ENCODE data around the gene FIBCD1.

Gene FIBCD1

DNA sequence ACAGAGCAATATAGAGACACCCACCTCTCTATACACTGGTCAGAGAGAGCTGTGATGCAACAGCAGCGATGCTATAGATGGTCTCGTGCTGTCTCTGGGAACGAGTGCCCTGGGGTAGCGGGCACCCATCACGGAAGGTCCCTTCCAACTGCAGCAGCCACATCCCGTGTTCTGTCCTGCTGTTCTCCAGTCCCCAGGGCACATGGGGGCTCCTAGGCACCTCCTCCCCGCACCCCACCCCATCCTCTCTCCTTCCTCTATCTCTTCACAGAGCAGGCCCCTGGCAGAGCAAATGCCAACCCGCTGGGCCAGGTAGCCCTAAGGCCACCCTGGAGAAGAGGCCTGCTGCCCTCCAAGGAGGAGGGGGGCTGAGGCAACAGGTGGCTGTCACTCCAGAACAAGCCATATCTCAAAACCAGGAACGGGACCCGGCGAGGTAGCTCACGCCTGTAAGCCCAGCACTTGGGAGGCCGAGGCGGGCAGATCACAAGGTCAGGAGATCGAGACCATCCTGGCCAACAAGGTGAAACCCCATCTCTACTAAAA is 8.2 kb downstream of the FIBCD1 start:
- peaks cover 19 to 55% (median 33%) of the 10 kb centered on the region in 11 experiments for H3K27me3 ChIP-seq
- H3K9ac ChIP-seq = peak overlapping the region in 7 of 11 experiments; percentile 1 to 21 (median 7); a peak in 5 of 22 replicates

DNA sequence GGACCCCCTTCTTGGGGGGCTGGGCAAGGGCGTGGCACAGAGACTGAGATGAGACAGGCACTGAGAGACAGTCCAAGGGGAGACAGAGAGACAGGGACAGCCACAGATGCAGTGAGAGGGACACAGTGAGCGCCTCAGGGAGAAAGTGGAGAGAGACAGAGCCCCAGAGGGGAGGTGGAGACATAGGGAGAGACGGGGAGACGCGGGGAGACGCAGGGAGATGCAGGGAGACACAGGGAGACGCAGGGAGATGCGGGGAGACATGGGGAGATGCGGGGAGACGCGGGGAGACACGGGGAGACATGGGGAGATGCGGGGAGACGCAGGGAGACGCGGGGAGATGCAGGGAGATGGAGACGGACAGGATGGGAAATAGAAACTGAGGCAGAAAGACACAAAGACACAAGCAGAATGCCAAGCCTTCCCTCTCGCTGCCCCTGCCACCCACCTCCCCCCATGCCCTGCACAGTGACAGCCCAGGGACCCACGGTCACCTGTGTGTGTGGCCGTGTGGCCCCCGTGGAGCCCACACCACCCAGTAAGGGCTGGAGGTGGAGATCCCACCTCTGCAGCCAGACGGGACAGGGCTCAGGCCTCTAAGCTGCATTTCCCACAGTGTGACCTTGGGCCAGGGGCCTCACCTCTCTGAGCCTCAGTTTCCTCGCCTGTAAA is 8.8 kb downstream of the FIBCD1 start:
- Histone ChIP-seq H3K4me2 (peak overlapping the region; percentile 67 to 100 (median 89)), H3K27me3 (peaks cover 16 to 49% (median 33%) of the 10 kb centered on the region in 11 experiments), H3K27ac (no peak overlapping the region), H3K9me3 (replicated peaks in 1 of 11) (no peaks in the 10 kb centered on the region), H3K9ac (no peak overlapping the region), H4K20me1 (peaks cover 0 to 78% (median 8%) of the 10 kb centered on the region in 11 experiments; a peak in 12 of 22 replicates), H3K36me3 (no peaks in the 10 kb centered on the region), H3K4me3 (no peak overlapping the region), H3K4me1 (peaks cover 75 to 100% (median 99%) of the 10 kb centered on the region in 10 experiments)
- TF ChIP-seq Cebpa-rat (IDR thresholded peaks at IDR 0.05) = no peak

More for the DNA sequence above, 8.2 kb downstream of the FIBCD1 start:
- Histone ChIP-seq H4K20me1 (peaks cover 0 to 72% (median 8%) of the 10 kb centered on the region in 11 experiments; a peak in 11 of 22 replicates), H3K4me3 (no peak overlapping the region), H3K4me1 (peaks cover 75 to 100% (median 99%) of the 10 kb centered on the region in 10 experiments), H3K4me2 (peak overlapping the region; percentile 67 to 100 (median 89)), H3K27ac (peak overlapping the region in 6 of 11 experiments; percentile 8 to 44 (median 24); a peak in 5 of 22 replicates), H3K36me3 (no peaks in the 10 kb centered on the region), H3K9me3 (replicated peaks in 1 of 11) (no peaks in the 10 kb centered on the region)
- TF ChIP-seq Cebpa-rat (IDR thresholded peaks at IDR 0.05) = no peak

DNA sequence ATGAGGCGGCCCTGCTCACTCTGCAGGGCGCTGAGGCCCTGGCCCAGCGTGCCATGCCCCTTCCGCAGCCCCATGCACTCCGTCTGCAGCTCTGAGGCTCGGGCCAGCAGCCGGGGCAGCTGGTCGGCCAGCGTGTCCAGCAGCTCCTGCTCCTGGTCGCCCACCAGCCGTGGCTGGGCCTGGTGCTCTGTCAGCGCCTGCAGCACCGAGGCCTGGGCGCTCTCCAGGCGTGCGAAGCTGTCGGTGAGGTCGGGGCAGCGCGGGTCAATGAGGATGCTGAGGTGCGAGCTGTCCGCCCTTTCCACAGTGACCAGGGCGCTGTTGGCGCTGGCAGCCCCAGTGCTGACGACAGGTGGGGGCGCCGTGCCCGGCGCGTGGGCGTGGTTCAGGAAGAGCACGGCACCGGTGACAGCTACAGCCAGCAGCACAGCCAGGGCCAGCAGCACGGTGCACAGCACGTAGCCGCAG is 9.4 kb downstream of the FIBCD1 start:
- TF ChIP-seq Cebpa-rat (IDR thresholded peaks at IDR 0.05) = no peak
- Histone ChIP-seq H3K27me3 (peaks cover 9 to 43% (median 33%) of the 10 kb centered on the region in 11 experiments), H3K27ac (no peak overlapping the region), H3K36me3 (no peaks in the 10 kb centered on the region), H3K4me3 (no peak overlapping the region), H3K9ac (no peak overlapping the region), H3K4me1 (peaks cover 69 to 97% (median 96%) of the 10 kb centered on the region in 10 experiments), H3K9me3 (replicated peaks in 1 of 11) (no peaks in the 10 kb centered on the region), H4K20me1 (peaks cover 0 to 78% (median 8%) of the 10 kb centered on the region in 11 experiments; a peak in 11 of 22 replicates), H3K4me2 (peak overlapping the region in 9 of 11 experiments; percentile 74 to 100 (median 93); a peak in 17 of 22 replicates)

DNA sequence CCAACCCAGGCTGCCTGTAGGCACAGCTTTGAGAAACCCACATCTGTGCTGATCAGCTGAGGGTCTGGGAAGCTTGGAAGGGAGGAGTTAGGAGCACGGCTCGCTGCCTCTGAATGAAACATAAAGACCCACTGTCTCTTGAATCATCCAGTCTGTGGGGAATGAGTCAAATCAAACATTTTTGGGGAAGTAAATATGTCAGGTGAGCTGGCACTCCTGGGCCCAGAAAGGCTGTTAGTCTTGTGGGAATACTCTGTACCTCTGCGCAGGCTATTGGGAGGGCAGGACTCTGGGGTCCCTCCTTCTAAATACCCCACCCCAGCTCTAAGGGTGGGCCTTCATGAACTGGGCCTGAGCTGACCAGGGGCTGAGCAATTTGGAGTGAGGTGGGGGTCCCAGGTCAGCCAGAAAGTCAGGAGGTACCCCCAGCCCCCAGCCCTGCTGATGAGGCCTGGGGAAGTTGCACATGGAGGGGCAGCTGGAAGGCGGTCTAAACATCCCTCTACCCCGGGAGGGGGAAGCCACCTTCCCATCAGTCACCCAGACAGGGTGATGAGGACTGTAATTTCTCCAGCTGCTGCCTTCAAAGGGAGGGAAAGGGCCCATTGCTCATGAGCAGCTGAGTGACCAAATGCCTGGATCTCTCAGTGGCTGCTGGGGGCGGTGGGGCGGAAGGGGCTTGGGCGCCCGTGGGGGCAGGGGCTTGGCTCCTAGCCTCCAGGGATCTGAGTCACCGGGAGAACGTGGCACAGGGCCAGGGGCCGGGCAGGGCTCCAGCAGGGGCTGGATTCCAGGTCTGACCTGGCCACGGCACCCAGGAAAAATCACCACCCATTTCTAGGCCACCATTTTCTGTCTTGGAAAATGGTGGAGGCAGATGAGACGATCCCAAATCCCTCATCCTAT is 10.8 kb downstream of the FIBCD1 start:
- H3K4me3 ChIP-seq = peak overlapping the region in 1 of 10 experiments; percentile 24; a peak in 1 of 20 replicates
- peaks cover 0 to 30% (median 21%) of the 10 kb centered on the region in 11 experiments; a peak in 18 of 22 replicates for H3K27me3 ChIP-seq
- no peaks in the 10 kb centered on the region for H3K36me3 ChIP-seq
- peaks cover 58 to 84% (median 82%) of the 10 kb centered on the region in 10 experiments for H3K4me1 ChIP-seq
- peak overlapping the region in 8 of 11 experiments; percentile 10 to 53 (median 48); a peak in 14 of 22 replicates for H3K9ac ChIP-seq
- no peaks in the 10 kb centered on the region for H3K9me3 ChIP-seq (replicated peaks in 1 of 11)
- TF ChIP-seq Cebpa-rat (IDR thresholded peaks at IDR 0.05) = no peak
- peak overlapping the region in 8 of 11 experiments; percentile 33 to 66 (median 61); a peak in 16 of 22 replicates for H3K27ac ChIP-seq
- H4K20me1 ChIP-seq = peaks cover 0 to 67% (median 8%) of the 10 kb centered on the region in 11 experiments; a peak in 10 of 22 replicates
- peak overlapping the region; percentile 4 to 100 (median 89) for H3K4me2 ChIP-seq

DNA sequence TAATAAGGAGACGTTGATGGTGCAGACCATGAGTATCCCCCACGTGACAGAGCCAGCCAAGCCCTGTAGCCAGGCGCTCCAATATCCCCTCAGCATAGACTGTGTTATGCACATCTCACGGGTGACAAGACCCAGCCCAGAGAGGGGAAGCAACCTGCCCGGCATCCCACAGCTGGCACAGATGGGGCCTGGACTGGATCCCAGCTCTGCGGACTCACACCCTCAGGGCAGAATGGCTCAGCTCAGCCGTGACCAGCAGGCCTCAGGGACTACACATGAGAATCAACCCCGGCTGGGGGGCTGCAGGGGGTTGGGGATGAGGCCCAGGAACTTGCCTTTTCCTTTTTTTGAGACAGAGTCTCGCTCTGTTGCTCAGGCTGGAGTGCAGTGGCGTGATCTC is 11.7 kb downstream of the FIBCD1 start:
- Histone ChIP-seq H3K4me3 (no peak overlapping the region), H3K36me3 (no peaks in the 10 kb centered on the region), H3K9ac (peak overlapping the region in 8 of 11 experiments; percentile 10 to 53 (median 48); a peak in 11 of 22 replicates), H3K27ac (peak overlapping the region in 8 of 11 experiments; percentile 33 to 66 (median 61); a peak in 16 of 22 replicates), H3K9me3 (replicated peaks in 1 of 11) (no peaks in the 10 kb centered on the region), H3K4me2 (peak overlapping the region; percentile 4 to 100 (median 89); a peak in 21 of 22 replicates), H3K4me1 (peaks cover 49 to 84% (median 81%) of the 10 kb centered on the region in 10 experiments), H3K27me3 (peaks cover 8 to 30% (median 19%) of the 10 kb centered on the region in 11 experiments), H4K20me1 (peaks cover 0 to 58% (median 7%) of the 10 kb centered on the region in 11 experiments; a peak in 10 of 22 replicates)
- TF ChIP-seq Cebpa-rat (IDR thresholded peaks at IDR 0.05) = no peak

DNA sequence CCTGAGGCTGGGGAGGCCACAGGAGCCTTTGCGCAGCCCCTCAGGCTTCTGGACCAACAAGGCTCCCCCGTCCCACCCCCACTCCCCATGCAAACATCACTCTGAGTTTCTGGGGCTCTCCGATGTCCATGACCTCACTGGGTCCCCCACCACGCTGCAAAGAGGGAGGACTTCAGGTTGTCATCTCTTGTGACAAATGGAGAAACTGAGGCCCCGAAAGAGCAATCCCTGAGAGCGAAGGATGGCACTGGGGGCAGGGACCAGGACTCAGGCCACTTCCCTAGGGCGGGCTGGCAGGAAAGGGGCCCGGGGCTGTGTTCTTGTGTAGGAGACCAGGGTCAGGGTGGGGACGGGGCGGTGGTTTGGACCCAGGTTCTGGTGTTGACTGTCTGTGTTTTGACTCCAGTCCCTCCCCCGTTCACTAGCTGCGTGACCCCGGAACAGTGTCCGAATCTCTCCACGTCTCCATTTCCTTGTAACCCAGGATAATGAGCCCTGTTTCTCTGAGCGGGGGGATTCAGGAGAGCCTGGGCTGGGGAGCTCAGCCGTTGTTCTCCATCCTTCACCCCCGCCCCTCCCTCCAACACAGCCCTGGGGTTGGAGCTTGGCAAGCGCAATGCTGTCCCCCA is 13.9 kb downstream of the FIBCD1 start:
- Histone ChIP-seq H3K4me1 (peaks cover 29 to 84% (median 81%) of the 10 kb centered on the region in 10 experiments), H4K20me1 (peaks cover 0 to 40% (median 4%) of the 10 kb centered on the region in 11 experiments; a peak in 9 of 22 replicates), H3K4me2 (peak overlapping the region; percentile 74 to 100 (median 89)), H3K27me3 (peaks cover 21 to 49% (median 32%) of the 10 kb centered on the region in 11 experiments), H3K9ac (peak overlapping the region in 2 of 11 experiments; percentile 22 to 48; a peak in 1 of 22 replicates), H3K4me3 (no peak overlapping the region), H3K27ac (0 out of 22 replicates have a peak overlapping the region, but pooled peaks of 1 of the 11 experiments have one; percentile 40), H3K36me3 (no peaks in the 10 kb centered on the region), H3K9me3 (replicated peaks in 1 of 11) (no peaks in the 10 kb centered on the region)
- TF ChIP-seq Cebpa-rat (IDR thresholded peaks at IDR 0.05) = no peak

DNA sequence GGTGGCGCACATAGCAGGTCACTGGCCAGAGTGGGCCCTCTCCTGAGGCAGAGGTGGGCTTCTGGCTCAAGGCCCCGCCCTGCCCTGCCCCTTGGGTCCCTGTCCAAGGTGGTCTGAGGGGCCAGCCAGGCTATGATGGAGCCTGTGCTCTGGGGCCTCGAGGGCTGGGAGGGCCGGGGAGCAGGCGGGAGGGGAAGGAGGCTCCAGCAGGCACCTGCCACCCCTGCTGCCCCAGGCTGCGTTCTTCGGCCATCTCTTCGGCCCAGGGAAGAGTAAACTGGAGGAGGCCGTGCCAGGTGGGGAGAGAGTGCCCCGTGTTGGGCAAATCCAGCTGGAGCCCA is 14.6 kb downstream of the FIBCD1 start:
- no peaks in the 10 kb centered on the region for H3K36me3 ChIP-seq
- no peak overlapping the region for H3K9ac ChIP-seq
- H3K4me2 ChIP-seq = no peak overlapping the region
- no peaks in the 10 kb centered on the region for H3K9me3 ChIP-seq (replicated peaks in 1 of 11)
- no peak overlapping the region for H3K4me3 ChIP-seq
- H3K27ac ChIP-seq = no peak overlapping the region
- peaks cover 0 to 36% (median 4%) of the 10 kb centered on the region in 11 experiments; a peak in 10 of 22 replicates for H4K20me1 ChIP-seq
- no peak for TF ChIP-seq Cebpa-rat (IDR thresholded peaks at IDR 0.05)
- H3K27me3 ChIP-seq = peaks cover 21 to 54% (median 32%) of the 10 kb centered on the region in 11 experiments
- H3K4me1 ChIP-seq = peaks cover 29 to 84% (median 80%) of the 10 kb centered on the region in 10 experiments
